GM12892 (cell line): Measurements from ENCODE around the gene PTPN23.

Source experiments
- DNase-seq: peaks from one replicate; pipeline ENCODE4 v3.0.0; 2011; ENCODE audit not compliant: insufficient read length
- FAIRE-seq: peaks from 2 replicates; lab custom pipeline; 2011; peaks lifted over from hg19 to GRCh38; lab: Jason Lieb, UNC
- POLR2A ChIP-seq: IDR thresholded peaks from 2 replicates; pipeline ENCODE4 v1.6.1; 2011; ENCODE audit warnings: low read depth, low read length, control low read depth
- POLR2AphosphoS5 ChIP-seq: IDR thresholded peaks from 2 replicates; pipeline ENCODE4 v1.6.1; 2011; ENCODE audit warnings: low read depth, low read length, control low read depth
- TAF1 ChIP-seq: IDR thresholded peaks from 2 replicates; pipeline ENCODE4 v1.6.1; 2011; ENCODE audit warnings: low read depth, mild to moderate bottlenecking, control low read depth, low read length, borderline replicate concordance

The PTPN23 gene

DNA sequence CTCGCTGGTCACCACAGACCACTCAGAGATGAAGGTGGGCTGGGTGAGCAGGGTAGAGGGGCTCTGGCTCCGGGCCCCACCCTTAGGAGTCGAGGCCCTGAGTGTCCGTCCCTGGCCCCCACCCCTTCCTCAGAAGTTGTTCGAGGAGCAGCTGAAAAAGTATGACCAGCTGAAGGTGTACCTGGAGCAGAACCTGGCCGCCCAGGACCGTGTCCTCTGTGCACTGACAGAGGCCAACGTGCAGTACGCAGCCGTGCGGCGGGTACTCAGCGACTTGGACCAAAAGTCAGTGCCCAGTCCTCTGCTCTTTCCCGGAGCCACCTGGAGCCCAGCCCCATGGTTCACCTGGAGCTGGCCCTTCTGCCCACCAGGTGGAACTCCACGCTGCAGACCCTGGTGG lies 28.5 kb downstream of the PTPN23 start:
- no peak for FAIRE-seq
- TF ChIP-seq POLR2A (no peak), TAF1 (no peak), POLR2AphosphoS5 (no peak)
- no peak for DNase-seq

DNA sequence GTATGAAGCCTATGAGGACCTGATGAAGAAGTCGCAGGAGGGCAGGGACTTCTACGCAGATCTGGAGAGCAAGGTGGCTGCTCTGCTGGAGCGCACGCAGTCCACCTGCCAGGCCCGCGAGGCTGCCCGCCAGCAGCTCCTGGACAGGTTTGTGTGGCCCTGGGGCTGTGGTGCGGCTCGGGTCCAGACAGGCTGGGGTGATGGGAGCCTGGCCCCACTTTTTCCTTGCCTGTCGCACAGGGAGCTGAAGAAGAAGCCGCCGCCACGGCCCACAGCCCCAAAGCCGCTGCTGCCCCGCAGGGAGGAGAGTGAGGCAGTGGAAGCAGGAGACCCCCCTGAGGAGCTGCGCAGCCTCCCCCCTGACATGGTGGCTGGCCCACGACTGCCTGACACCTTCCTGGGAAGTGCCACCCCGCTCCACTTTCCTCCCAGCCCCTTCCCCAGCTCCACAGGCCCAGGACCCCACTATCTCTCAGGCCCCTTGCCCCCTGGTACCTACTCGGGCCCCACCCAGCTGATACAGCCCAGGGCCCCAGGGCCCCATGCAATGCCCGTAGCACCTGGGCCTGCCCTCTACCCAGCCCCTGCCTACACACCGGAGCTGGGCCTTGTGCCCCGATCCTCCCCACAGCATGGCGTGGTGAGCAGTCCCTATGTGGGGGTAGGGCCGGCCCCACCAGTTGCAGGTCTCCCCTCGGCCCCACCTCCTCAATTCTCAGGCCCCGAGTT lies 29.0 kb downstream of the PTPN23 start:
- FAIRE-seq (no peak), DNase-seq (no peak)
- TF ChIP-seq POLR2AphosphoS5 (no peak), POLR2A (no peak), TAF1 (no peak)

GRCh38 chr3:47410417-47410720 lies 29.5 kb downstream of the PTPN23 start:
- DNase-seq (no peak), FAIRE-seq (no peak)
- TF ChIP-seq POLR2AphosphoS5, result no peak
- TF ChIP-seq POLR2A, result no peak
- no peak for TF ChIP-seq TAF1

- no peak for FAIRE-seq
- TF ChIP-seq POLR2AphosphoS5 (no peak), POLR2A (no peak), TAF1 (no peak)
- DNase-seq, result no peak
Measured at GRCh38 chr3:47410801-47411646, 30.2 kb downstream of the PTPN23 start.

- DNase-seq (no peak), FAIRE-seq (no peak)
- TF ChIP-seq POLR2AphosphoS5, result no peak; the same call in 1 of the 2 replicates
Measured at GRCh38 chr3:47411696-47412452, 31.1 kb downstream of the PTPN23 start.

- TF ChIP-seq POLR2A (no peak), POLR2AphosphoS5 (no peak), TAF1 (no peak)
- FAIRE-seq (no peak), DNase-seq (no peak)
Measured at GRCh38 chr3:47412453-47412756, 31.6 kb downstream of the PTPN23 start.

GRCh38 chr3:47412842-47413520 lies 32.2 kb downstream of the PTPN23 start:
- DNase-seq (no peak), FAIRE-seq (no peak)
- TF ChIP-seq POLR2AphosphoS5 (no peak; the same call in 1 of the 2 replicates), POLR2A (no peak), TAF1 (no peak)

- DNase-seq, result no peak
- no peak for FAIRE-seq
- no peak for TF ChIP-seq TAF1
- TF ChIP-seq POLR2A, result no peak
- no peak for TF ChIP-seq POLR2AphosphoS5
Measured at GRCh38 chr3:47413751-47414150, 32.9 kb downstream of the PTPN23 start.

DNA sequence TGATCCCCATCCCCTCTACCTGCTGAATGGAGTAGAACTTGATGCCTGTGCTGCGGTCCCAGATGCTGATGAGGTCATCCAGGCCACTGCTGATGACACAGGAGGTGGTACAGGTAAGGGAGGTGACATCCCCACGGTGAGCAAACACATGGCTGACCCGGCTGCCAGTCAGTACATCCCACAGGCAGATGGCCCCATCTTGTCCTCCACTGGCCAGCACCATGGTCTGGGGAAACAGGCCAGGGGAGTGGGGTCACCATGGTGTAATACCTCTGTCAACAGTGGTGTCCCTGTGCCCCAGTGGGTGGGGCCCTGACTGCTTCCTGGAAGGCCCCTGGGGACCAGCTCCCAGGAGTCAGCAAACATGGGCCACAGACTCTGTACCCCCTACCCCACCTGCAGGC lies 33.3 kb downstream of the PTPN23 start:
- DNase-seq, result no peak
- TF ChIP-seq TAF1 (no peak), POLR2AphosphoS5 (no peak), POLR2A (no peak)
- FAIRE-seq, result no peak

GRCh38 chr3:47414666-47415587 lies 34.1 kb downstream of the PTPN23 start:
- FAIRE-seq (no peak), DNase-seq (no peak)
- no peak for TF ChIP-seq POLR2A
- no peak for TF ChIP-seq TAF1
- TF ChIP-seq POLR2AphosphoS5, result no peak
